Neuron (in vitro differentiated cells): ENCODE results near the gene GULP1.

Experiments
- H2AFZ ChIP-seq: one replicate; pipeline ENCODE4 v1.6.1; 2013; ENCODE audit warnings: low read depth, mild to moderate bottlenecking, inconsistent platforms, low read length, moderate library complexity
- H3K27me3 ChIP-seq: one replicate; pipeline ENCODE4 v1.6.1; 2013; ENCODE audit warnings: low read length; ENCODE audit not compliant: insufficient read depth
- H3K36me3 ChIP-seq: one replicate; pipeline ENCODE4 v1.6.1; 2013; ENCODE audit warnings: low read length; ENCODE audit not compliant: insufficient read depth
- H3K4me1 ChIP-seq: one replicate; pipeline ENCODE4 v1.6.1; 2013; ENCODE audit warnings: low read length; ENCODE audit not compliant: insufficient read depth
- H3K4me3 ChIP-seq: 2 replicates; pipeline ENCODE4 v1.5.1; 2013; ENCODE audit warnings: mild to moderate bottlenecking, low read length, moderate library complexity
- H3K9me3 ChIP-seq: one replicate; pipeline ENCODE4 v1.6.1; 2013; ENCODE audit warnings: low read length

GULP1 gene

DNA sequence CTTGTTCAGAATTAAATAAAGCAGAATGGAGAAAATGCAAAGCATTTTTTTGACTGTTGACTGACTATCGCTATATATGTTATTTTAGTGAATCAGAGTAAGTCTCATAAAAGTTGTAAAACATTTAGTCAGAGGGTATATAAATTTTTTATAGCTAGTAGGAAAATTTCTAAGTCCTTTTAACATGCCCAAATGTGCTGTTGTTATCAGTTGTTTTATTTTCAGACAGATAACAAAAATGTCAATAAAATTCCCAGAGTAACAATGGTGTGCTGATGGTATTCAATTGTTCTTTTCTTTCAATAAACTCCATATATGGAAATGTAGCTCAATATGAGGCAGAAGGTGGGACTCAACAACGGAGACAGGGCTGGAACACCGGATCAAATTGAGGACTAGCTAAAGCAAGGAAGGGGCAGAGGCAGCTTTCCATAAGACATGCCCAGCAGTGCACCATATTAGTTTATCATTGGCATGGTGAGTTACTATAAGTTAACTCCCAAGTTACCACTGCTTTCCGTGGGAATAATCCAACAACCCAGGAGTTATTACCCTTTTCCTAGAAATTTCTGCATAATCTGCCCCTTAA, 26.6 kb downstream of the GULP1 start:
- no peak overlapping the region for H3K4me3 ChIP-seq
- no peaks in the 10 kb centered on the region for H3K36me3 ChIP-seq
- H3K4me1 ChIP-seq: peaks cover 10% of the 10 kb centered on the region
- H2AFZ ChIP-seq: no peak overlapping the region
- no peaks in the 10 kb centered on the region for H3K27me3 ChIP-seq
- H3K9me3 ChIP-seq: no peaks in the 10 kb centered on the region

DNA sequence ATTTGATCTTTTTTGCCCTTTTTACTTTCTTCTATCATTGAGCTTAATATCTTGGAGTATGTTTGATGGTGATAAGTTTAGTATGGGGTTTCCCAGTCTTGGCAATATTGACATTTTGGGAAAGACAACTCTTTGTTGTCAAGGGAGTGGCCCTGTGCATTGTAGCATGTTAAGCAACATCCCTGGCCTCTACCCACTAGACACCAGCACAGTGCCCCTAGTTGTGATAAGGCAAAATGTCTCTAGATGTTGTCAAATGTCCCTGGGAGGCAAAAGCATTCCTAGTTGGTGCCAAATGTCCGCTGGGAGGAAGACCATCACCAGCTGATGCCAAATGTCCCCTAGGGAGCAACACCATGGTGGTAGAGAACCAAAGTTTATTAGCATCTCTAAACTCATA, 28.2 kb downstream of the GULP1 start:
- H3K36me3 ChIP-seq: no peaks in the 10 kb centered on the region
- no peaks in the 10 kb centered on the region for H3K9me3 ChIP-seq
- no peaks in the 10 kb centered on the region for H3K27me3 ChIP-seq
- no peak overlapping the region for H3K4me3 ChIP-seq
- H2AFZ ChIP-seq: no peak overlapping the region
- H3K4me1 ChIP-seq: peaks cover 10% of the 10 kb centered on the region

- H3K36me3 ChIP-seq: no peaks in the 10 kb centered on the region
- no peak overlapping the region for H3K4me3 ChIP-seq
- no peaks in the 10 kb centered on the region for H3K27me3 ChIP-seq
- no peaks in the 10 kb centered on the region for H3K9me3 ChIP-seq
- H3K4me1 ChIP-seq: peaks cover 10% of the 10 kb centered on the region
- no peak overlapping the region for H2AFZ ChIP-seq
Observed at GRCh38 chr2:188320861-188321260, 29.2 kb downstream of the GULP1 start.

DNA sequence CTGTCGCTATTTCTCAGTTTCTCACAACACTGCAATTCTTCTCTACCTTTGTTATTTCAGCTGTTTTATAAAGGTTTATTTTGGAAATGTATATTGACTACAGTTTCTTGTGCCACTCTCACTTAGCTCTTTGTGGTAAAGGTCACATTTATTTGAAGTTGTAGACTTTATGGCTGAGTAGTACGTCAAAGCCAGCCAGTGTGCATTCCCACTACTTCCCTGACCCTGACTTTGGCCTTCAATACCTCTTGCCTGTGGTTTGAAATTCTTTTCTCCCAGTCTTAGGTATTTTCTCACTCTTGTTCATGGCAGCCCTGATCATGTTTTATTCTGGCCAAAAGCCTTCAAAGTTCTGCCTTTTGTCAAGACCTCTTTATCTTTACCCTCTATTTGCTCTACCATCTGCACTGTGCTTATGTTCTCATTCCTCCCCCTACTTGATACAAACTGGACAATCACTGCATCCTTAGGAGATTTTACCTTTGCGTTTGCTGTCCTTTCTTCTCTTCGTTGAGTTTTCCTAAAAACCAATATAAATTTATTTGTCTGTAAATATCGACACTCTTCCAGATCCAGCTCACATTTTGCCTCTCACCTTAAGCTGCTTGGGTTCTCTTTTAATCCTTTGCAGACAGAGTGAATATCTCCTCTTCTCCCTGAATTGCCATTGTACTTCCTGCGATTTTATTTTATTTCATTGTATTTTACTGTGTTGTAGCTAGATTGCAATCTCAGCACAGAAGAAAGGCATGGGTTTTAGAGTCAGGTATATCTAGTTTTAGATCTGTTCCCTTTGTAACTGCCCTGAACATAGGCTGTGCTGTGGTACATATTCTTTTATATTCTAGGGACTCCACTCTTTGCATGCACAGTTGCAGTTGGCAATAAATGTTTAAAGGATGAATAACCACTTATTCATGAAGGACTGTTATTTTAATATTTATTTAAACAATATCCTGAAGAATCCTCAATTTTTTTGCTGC, 31.2 kb downstream of the GULP1 start:
- no peaks in the 10 kb centered on the region for H3K27me3 ChIP-seq
- H2AFZ ChIP-seq: no peak overlapping the region
- no peak overlapping the region for H3K4me3 ChIP-seq
- no peaks in the 10 kb centered on the region for H3K9me3 ChIP-seq
- H3K36me3 ChIP-seq: no peaks in the 10 kb centered on the region
- H3K4me1 ChIP-seq: peaks cover 17% of the 10 kb centered on the region

GRCh38 chr2:188324067-188324466, 32.4 kb downstream of the GULP1 start:
- H3K4me3 ChIP-seq: no peak overlapping the region
- H3K4me1 ChIP-seq: peaks cover 17% of the 10 kb centered on the region
- no peak overlapping the region for H2AFZ ChIP-seq
- H3K9me3 ChIP-seq: no peaks in the 10 kb centered on the region
- no peaks in the 10 kb centered on the region for H3K27me3 ChIP-seq
- H3K36me3 ChIP-seq: no peaks in the 10 kb centered on the region

DNA sequence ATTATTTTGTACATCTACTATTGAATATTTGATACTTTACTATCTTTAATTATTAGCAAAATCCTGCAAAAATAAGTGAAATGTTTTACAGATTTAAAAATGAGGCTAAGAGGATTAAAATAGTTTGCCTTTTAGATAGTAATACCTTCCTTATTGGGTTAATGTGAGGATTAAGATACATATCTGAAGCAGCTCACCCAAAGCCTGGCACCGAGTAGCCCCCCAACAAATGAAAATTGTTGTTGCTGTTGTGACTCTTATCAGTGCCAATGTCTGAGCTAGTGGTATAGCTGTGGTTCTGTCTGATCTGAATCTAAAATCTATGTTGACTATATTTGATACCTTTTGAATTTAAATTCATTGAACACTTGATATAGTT, 34.6 kb downstream of the GULP1 start:
- Histone ChIP-seq H3K27me3 (no peaks in the 10 kb centered on the region), H3K4me3 (no peak overlapping the region), H3K4me1 (peaks cover 17% of the 10 kb centered on the region), H2AFZ (no peak overlapping the region), H3K9me3 (no peaks in the 10 kb centered on the region), H3K36me3 (no peaks in the 10 kb centered on the region)

GRCh38 chr2:188326669-188327301, 35.1 kb downstream of the GULP1 start:
- H3K36me3 ChIP-seq: no peaks in the 10 kb centered on the region
- no peak overlapping the region for H2AFZ ChIP-seq
- no peaks in the 10 kb centered on the region for H3K27me3 ChIP-seq
- H3K4me3 ChIP-seq: no peak overlapping the region
- H3K4me1 ChIP-seq: peaks cover 17% of the 10 kb centered on the region
- no peaks in the 10 kb centered on the region for H3K9me3 ChIP-seq

GRCh38 chr2:188327518-188328213, 36.0 kb downstream of the GULP1 start:
- Histone ChIP-seq H3K27me3 (no peaks in the 10 kb centered on the region), H3K36me3 (no peaks in the 10 kb centered on the region), H2AFZ (no peak overlapping the region), H3K9me3 (no peaks in the 10 kb centered on the region), H3K4me1 (peaks cover 12% of the 10 kb centered on the region), H3K4me3 (no peak overlapping the region)

GRCh38 chr2:188328419-188328818, 36.7 kb downstream of the GULP1 start:
- Histone ChIP-seq H3K4me3 (no peak overlapping the region), H3K9me3 (no peaks in the 10 kb centered on the region), H3K4me1 (peaks cover 7% of the 10 kb centered on the region), H2AFZ (no peak overlapping the region), H3K27me3 (no peaks in the 10 kb centered on the region), H3K36me3 (no peaks in the 10 kb centered on the region)

DNA sequence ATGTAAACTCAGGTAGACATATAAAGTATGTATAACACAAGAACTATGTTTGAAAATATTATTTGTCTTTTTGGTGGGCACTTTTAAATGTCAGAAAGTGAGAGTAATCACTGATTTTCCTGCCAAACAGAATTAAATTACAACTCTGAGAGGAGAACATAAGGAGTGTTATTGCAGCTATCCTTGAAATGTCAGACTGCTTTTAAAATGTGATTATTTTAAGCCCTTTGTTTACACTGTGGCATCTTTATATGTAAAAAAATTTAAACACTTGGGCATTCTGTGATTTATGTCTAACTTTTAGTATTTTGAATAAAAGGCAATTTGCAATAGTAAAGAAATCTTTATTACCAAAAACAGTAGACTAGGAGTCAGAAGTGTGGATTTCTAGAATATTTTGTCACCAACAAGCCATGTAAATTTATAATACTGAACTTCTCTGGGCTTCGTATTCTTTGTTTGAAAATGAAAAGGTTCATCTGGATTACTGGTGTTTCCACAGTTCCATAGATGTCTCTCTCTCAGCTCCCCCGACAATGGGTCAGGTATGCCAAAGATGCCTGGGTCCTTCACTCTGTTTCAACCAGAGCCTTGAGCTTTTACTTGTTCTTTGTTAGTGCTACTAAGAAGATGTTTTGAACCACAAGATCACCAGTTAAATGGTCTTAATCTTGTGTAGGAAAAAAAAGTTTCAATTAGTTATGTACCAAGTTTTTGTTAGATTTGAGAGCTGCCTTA, 38.8 kb downstream of the GULP1 start:
- H3K27me3 ChIP-seq: no peaks in the 10 kb centered on the region
- H3K4me3 ChIP-seq: no peak overlapping the region
- H3K9me3 ChIP-seq: no peaks in the 10 kb centered on the region
- no peaks in the 10 kb centered on the region for H3K36me3 ChIP-seq
- peaks cover 14% of the 10 kb centered on the region for H3K4me1 ChIP-seq
- H2AFZ ChIP-seq: no peak overlapping the region

GRCh38 chr2:188332619-188333018, 40.9 kb downstream of the GULP1 start:
- Histone ChIP-seq H3K4me3 (no peak overlapping the region), H3K4me1 (peaks cover 7% of the 10 kb centered on the region), H3K9me3 (no peaks in the 10 kb centered on the region)

DNA sequence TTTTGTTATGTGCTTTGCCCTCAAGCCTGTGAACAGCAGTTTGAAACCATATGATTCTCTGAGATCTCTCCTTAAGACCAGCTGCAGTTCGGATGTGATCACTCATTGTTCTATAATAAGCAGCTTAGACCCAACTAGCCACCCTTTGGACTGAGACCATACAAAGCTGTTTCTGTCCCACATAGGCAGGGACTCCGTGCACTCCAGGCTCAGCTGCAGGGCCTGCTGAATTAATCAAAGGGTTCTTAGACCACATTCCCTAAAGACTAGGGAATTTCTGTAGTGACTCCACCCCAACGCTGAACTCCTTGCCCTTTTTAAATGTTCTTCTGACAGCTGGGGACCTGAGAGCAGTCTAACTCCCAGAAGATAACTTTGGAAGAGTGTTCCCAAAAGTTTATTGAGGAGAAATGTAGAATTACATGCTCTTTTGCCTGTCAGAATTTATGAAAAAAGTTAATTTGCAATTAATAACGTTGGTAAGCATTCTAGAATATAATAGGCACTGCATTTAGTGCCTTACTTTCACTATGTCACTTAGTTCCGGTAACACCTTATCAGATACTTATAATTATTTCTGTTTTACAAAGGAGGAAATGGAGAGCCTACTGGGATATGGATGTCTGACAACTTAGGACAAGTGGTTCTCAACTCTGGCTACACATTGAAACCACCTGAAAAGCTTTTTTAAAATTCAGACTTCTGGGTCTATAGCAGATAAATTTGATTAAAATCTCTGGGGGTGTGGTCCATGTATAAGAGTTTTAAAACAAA, 42.3 kb downstream of the GULP1 start:
- no peak overlapping the region for H2AFZ ChIP-seq
- no peaks in the 10 kb centered on the region for H3K36me3 ChIP-seq
- no peaks in the 10 kb centered on the region for H3K27me3 ChIP-seq
- H3K4me1 ChIP-seq: peaks cover 7% of the 10 kb centered on the region
- no peak overlapping the region for H3K4me3 ChIP-seq
- H3K9me3 ChIP-seq: no peaks in the 10 kb centered on the region

More at GRCh38 chr2:188332619-188333018, 40.9 kb downstream of the GULP1 start:
- Histone ChIP-seq H3K27me3 (no peaks in the 10 kb centered on the region), H2AFZ (no peak overlapping the region), H3K36me3 (no peaks in the 10 kb centered on the region)
